Measurements from ENCODE around the gene RPP25L. TPM values are rescaled to one million over a fixed set of nuclear protein-coding genes. Genes with fewer than 3 reads are reported as not detected.
A peak's percentile ranks its signal among the peaks of the same experiment; 100 is the strongest.

Gene RPP25L
- total RNA-seq, 2 donors from 2014 or later = 8.6 to 16.9 TPM

DNA sequence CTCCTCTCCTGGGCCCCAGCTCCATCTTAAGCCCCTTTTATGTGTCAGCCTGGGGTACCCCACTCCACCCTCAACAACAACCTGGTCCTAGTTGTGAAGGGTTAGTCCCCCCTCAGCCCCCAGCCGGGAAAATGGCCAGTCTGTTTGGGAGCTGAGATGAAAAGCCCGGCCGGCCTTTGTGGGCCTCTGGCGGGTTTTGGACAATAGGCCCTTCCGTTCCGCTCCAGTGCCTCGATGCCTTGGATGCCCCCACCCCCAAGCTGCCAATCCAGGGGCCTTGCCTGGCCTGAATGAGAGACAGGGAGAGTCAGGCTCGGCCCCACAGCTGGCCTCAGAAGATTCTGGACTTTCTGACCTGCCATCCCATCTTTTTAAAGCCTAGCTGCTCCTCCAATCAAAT, 31.5 kb downstream of the RPP25L start:
- intact Hi-C loops (cut with DNase I) = no loop called here
- TF ChIP-seq POLR2A (IDR thresholded peaks at IDR 0.05) = no peak
- TF ChIP-seq, protein P1, sequence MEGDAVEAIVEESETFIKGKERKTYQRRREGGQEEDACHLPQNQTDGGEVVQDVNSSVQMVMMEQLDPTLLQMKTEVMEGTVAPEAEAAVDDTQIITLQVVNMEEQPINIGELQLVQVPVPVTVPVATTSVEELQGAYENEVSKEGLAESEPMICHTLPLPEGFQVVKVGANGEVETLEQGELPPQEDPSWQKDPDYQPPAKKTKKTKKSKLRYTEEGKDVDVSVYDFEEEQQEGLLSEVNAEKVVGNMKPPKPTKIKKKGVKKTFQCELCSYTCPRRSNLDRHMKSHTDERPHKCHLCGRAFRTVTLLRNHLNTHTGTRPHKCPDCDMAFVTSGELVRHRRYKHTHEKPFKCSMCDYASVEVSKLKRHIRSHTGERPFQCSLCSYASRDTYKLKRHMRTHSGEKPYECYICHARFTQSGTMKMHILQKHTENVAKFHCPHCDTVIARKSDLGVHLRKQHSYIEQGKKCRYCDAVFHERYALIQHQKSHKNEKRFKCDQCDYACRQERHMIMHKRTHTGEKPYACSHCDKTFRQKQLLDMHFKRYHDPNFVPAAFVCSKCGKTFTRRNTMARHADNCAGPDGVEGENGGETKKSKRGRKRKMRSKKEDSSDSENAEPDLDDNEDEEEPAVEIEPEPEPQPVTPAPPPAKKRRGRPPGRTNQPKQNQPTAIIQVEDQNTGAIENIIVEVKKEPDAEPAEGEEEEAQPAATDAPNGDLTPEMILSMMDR (IDR thresholded peaks at IDR 0.05) = no peak
- Histone ChIP-seq H3K27me3 (peaks cover 0 to 20% of the 10 kb centered on the region in 2 donors), H3K4me3 (no peak overlapping the region), H3K27ac (no peak overlapping the region), H3K9me3 (no peaks in the 10 kb centered on the region), H3K36me3 (replicated peaks in 1 of 2; ENCODE audit: insufficient read depth in 1 of 2, low read depth in 2 of 2) (no peaks in the 10 kb centered on the region), H3K4me1 (peaks cover 12% of the 10 kb centered on the region)
- ATAC-seq = no peak
- 66 to 70% methylated on average over 7 to 8 of the region's 8 CpGs for WGBS, 2 donors
- DNase-seq = no peak

DNA sequence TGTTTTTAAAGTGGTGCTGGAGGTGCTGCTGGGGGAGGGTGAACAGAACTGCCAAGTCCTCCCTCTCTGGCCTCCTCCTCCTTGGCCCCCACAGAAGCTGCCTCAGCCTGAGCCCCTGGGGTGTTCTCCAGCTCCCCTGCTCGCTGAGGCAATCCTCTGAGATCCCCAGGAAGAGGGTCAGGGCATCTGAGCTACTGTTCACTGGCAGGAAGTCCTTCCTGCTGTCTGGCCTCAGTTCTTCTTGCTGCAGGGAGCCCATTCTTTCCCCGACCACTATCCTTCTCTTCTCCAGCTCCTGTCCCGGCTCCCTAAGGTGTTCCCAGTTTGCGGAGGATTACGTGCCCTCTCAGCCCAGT, 32.1 kb downstream of the RPP25L start:
- H3K27me3 ChIP-seq = peaks cover 0 to 20% of the 10 kb centered on the region in 2 donors
- H3K27ac ChIP-seq = no peak overlapping the region
- H3K36me3 ChIP-seq (replicated peaks in 1 of 2; ENCODE audit: insufficient read depth in 1 of 2, low read depth in 2 of 2) = no peaks in the 10 kb centered on the region
- 67 to 77% methylated on average over 5 of the region's 5 CpGs for WGBS, 2 donors
- TF ChIP-seq POLR2A (IDR thresholded peaks at IDR 0.05) = no peak
- H3K4me1 ChIP-seq = peaks cover 12% of the 10 kb centered on the region
- ATAC-seq = no peak
- intact Hi-C loops (cut with DNase I) = no loop called here
- no peak for DNase-seq
- H3K9me3 ChIP-seq = no peaks in the 10 kb centered on the region
- H3K4me3 ChIP-seq = no peak overlapping the region

DNA sequence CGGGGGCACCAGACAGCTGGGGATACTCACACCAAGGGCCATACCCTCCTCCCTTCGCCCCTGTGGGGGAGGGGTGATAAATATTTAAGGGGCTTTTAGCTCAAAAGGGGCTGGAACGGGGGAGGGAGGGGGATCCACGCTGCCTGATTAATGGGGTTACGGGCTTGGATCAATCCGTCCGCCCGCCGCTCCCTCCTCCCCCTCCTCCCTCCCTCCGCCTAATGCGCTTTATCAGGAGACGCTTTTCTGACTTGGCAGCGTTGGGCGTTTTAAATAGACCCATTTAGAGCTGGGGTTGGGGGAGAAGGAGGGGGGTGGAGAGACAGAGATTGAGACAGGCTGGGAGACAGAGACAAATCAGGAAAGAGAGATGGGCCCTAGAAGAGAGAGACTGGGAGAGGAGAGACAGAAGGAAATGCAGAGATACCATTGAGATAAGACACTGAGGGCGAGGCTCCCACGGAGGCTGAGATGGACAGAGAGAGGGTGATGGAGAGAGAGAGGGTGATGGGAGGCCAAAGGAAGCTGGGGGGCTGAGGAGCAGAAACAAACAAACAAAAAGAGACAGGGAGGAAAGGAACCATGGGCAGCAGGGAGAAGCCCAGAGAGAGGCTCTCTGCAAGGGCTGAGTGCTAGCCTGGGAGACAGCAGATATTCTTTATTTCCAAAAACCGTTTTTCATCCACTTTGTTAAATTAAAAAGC, 32.6 kb downstream of the RPP25L start:
- H3K36me3 ChIP-seq (replicated peaks in 1 of 2; ENCODE audit: insufficient read depth in 1 of 2, low read depth in 2 of 2) = no peaks in the 10 kb centered on the region
- TF ChIP-seq POLR2A (IDR thresholded peaks at IDR 0.05) = no peak
- TF ChIP-seq, protein P1 (IDR thresholded peaks at IDR 0.05) = no peak
- H3K27ac ChIP-seq = no peak overlapping the region
- WGBS, 2 donors = 4 to 9% methylated on average over 17 of the region's 17 CpGs
- no peak for DNase-seq
- H3K4me1 ChIP-seq = peaks cover 12% of the 10 kb centered on the region
- peaks cover 0 to 20% of the 10 kb centered on the region in 2 donors for H3K27me3 ChIP-seq
- no peak for ATAC-seq
- intact Hi-C loops (cut with DNase I) = no loop called here
- no peak overlapping the region for H3K4me3 ChIP-seq
- no peaks in the 10 kb centered on the region for H3K9me3 ChIP-seq

DNA sequence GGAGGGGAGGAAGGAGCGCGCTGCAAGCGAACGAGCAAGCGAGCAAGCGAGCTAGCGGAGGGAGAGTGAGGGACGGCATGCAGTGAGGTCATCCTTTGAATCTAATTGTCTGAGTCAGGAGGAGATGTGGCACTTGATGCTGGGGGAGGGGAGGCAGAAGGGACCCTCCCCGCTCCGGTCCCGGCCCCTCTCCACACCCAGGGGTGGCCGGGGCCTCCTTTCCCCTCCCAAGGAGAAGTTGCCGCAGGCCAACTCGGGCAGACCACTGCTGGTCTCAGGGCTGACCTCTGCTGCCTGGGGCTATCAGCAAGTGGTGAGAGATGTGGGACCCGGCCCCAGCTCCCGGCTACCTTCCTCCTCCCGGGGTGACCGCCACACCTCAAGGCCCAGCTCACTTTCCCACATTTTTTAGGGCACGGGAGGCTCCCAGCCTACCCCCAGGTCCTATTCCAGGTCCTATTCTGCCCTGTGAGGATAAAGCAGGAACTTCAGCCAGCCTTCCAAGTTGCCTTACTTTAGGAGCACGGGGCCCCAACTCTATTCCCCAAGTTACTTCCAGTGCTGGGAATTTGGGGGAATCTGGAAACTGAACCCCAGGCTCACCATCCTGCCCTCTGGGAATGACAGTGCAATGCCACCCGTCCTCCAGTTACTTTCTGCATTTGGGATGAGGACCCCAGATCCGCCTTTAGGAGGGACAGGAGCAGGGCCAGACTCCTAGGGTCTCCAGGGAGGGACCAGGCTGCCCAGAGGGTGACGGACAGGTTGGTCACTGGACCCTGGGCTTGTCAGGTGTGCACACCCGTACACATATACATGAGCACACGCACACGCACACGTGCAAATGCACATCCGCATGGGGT, 33.4 kb downstream of the RPP25L start:
- no peaks in the 10 kb centered on the region for H3K9me3 ChIP-seq
- peak in 1 of 4 donors; percentile 17 for DNase-seq
- H3K27ac ChIP-seq = no peak overlapping the region
- WGBS, 2 donors = 12 to 28% methylated on average over 24 to 25 of the region's 28 CpGs
- no peak overlapping the region for H3K4me3 ChIP-seq
- H3K27me3 ChIP-seq = peaks cover 0 to 20% of the 10 kb centered on the region in 2 donors
- intact Hi-C loops (cut with DNase I) = no loop called here
- TF ChIP-seq, protein P1 (IDR thresholded peaks at IDR 0.05) = no peak
- no peak for TF ChIP-seq POLR2A (IDR thresholded peaks at IDR 0.05)
- ATAC-seq = peak; percentile 43
- H3K36me3 ChIP-seq (replicated peaks in 1 of 2; ENCODE audit: insufficient read depth in 1 of 2, low read depth in 2 of 2) = no peaks in the 10 kb centered on the region
- H3K4me1 ChIP-seq = peaks cover 12% of the 10 kb centered on the region

DNA sequence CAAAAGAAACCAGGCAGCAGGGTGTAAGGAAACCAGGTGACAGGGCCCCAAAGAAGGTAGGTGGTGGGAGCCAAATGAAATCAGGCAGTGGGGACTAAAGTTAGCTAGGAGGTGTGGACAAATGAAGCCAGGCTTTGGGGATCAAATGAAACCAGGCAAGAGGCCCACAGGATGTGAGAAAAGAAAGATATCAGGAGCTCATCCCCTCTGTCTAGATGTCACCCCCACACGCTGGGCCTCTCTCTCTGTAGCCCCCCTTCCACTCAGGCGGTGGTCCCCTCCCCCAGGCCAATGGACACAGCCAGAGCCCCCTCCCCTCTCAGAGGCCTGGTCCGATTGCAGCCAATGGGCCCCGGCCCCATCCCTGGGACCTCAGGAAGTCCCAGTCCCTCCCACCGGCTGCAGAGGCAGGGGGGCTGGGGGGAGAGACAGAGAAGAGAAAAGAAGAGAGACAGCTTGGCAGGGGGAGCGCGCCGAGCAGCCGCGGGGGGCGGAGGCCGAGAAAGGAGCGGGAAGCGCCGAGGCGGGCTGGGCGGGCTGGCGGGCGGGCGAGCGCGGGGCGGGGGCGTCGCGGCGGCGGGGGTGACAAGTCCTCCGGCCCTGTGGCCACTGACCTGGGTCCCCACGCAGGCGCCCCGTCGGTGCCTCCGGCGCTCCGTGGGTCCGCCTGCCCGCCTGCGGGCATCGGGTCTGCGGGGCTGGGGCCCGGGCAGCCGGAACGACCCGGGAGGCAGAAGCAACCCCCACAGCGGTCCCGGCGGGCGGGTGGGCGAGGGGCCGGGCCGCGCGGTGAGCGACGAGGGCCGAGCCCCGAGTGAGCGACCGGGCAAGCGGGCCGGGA, 34.3 kb downstream of the RPP25L start:
- peak; percentile 13 for ATAC-seq
- Histone ChIP-seq H3K4me3 (no peak overlapping the region), H3K4me1 (peaks cover 12% of the 10 kb centered on the region), H3K9me3 (no peaks in the 10 kb centered on the region), H3K36me3 (replicated peaks in 1 of 2; ENCODE audit: insufficient read depth in 1 of 2, low read depth in 2 of 2) (no peaks in the 10 kb centered on the region), H3K27me3 (peaks cover 0 to 20% of the 10 kb centered on the region in 2 donors), H3K27ac (no peak overlapping the region)
- intact Hi-C loops (cut with DNase I) = no loop called here
- TF ChIP-seq, protein P1 (IDR thresholded peaks at IDR 0.05) = no peak
- no peak for TF ChIP-seq POLR2A (IDR thresholded peaks at IDR 0.05)
- 5 to 18% methylated on average over 11 to 55 of the region's 62 CpGs for WGBS, 2 donors
- DNase-seq = no peak
